Measurements from ENCODE around the gene EIF2B5. TPM values are rescaled to one million over a fixed set of nuclear protein-coding genes. Genes with fewer than 3 reads are reported as not detected.

EIF2B5 gene
- total and polyA plus RNA-seq, 2 of the 13 experiments (the other 11 are each of a cell fraction or from before 2014, with no cell fraction given), result 38.4 to 60.2 TPM

GRCh38 chr3:184154885-184155643 lies 19.9 kb downstream of the EIF2B5 start, which contains the start of gene DVL3 (continued):
- TF ChIP-seq DZIP1 (CRISPR knock-in tag; IDR thresholded peaks at IDR 0.05) (no peak), FOSL2 (CRISPR knock-in tag; IDR thresholded peaks at IDR 0.05) (peak; percentile 13; the same call in 1 of the 2 replicates), ZNF747 (CRISPR knock-in tag; IDR thresholded peaks at IDR 0.05; ENCODE audit: borderline replicate concordance) (no peak), ETV5 (CRISPR knock-in tag; IDR thresholded peaks at IDR 0.05; ENCODE audit: borderline replicate concordance) (peak; percentile 75), STAT5B (CRISPR knock-in tag; IDR thresholded peaks at IDR 0.05) (no peak), KMT2B (CRISPR knock-in tag; IDR thresholded peaks at IDR 0.05) (no peak), ZNF333 (CRISPR knock-in tag; IDR thresholded peaks at IDR 0.05; ENCODE audit: borderline replicate concordance) (no peak), ZNF414 (CRISPR knock-in tag; IDR thresholded peaks at IDR 0.05) (0 out of 2 replicates have a peak, but pooled peaks have one; percentile 28), ZNF496 (CRISPR knock-in tag; IDR thresholded peaks at IDR 0.05; ENCODE audit: insufficient replicate concordance) (no peak), TEF (CRISPR knock-in tag; IDR thresholded peaks at IDR 0.05) (no peak), ZNF891 (CRISPR knock-in tag; IDR thresholded peaks at IDR 0.05) (no peak), NFYB (CRISPR knock-in tag; IDR thresholded peaks at IDR 0.05) (no peak), EP300 (IDR thresholded peaks at IDR 0.05; ENCODE audit: low read depth in 2 of 2, low read length in 2 of 2) (no peak), EP300 (CRISPR knock-in tag; IDR thresholded peaks at IDR 0.05; ENCODE audit: borderline replicate concordance) (no peak), CEBPB (IDR thresholded peaks at IDR 0.05; ENCODE audit: borderline replicate concordance, low read depth, low read length) (no peak), HES4 (CRISPR knock-in tag; IDR thresholded peaks at IDR 0.05; ENCODE audit: borderline replicate concordance) (no peak), ZNF687 (CRISPR knock-in tag; IDR thresholded peaks at IDR 0.05) (peak; percentile 57; the same call in 1 of the 2 replicates), MED8 (CRISPR knock-in tag; IDR thresholded peaks at IDR 0.05; ENCODE audit: insufficient replicate concordance) (no peak), HMG20B (CRISPR knock-in tag; conservative IDR thresholded peaks at IDR 0.05) (no peak), ZNF17 (CRISPR knock-in tag; IDR thresholded peaks at IDR 0.05) (no peak), ZNF788 (CRISPR knock-in tag; IDR thresholded peaks at IDR 0.05; ENCODE audit: borderline replicate concordance) (no peak), KDM2A (CRISPR knock-in tag; IDR thresholded peaks at IDR 0.05; ENCODE audit: borderline replicate concordance, low read depth) (0 out of 2 replicates have a peak, but pooled peaks have one; percentile 24)
